HepG2 (cell line): ENCODE data around the gene PACS1. TPM values are rescaled to one million over a fixed set of nuclear protein-coding genes. Genes with fewer than 3 reads are reported as not detected.

Source experiments
- ARID2 ChIP-seq: sonication (generic); formaldehyde crosslinking; IDR thresholded peaks from 2 replicates; pipeline ENCODE4 v1.8.1; 2022; ENCODE audit warnings: mild to moderate bottlenecking, missing genetic modification reagents, borderline replicate concordance
- DNMT3B ChIP-seq: conservative IDR thresholded peaks from 2 replicates; pipeline ENCODE4 v1.6.1; 2016; ENCODE audit warnings: missing biosample characterization, control low read depth
- FOXK1 ChIP-seq: sonication (generic); formaldehyde crosslinking; IDR thresholded peaks from 2 replicates; pipeline ENCODE4 v1.4.0; 2020; ENCODE audit warnings: low read depth, missing genetic modification reagents, borderline replicate concordance
- FOXO1 ChIP-seq: sonication (generic); formaldehyde crosslinking; IDR thresholded peaks from 2 replicates; pipeline ENCODE4 v1.4.0; 2020; ENCODE audit warnings: missing genetic modification reagents
- FOXP1 ChIP-seq, 2 experiments: fragments of 450-650 bp in 1 of 2; IDR thresholded peaks; 2 replicates each; pipeline ENCODE4 v1.6.1; 2017 to 2018; ENCODE audit warnings: antibody characterized with exemption in 1 of 2
- IRX3 ChIP-seq: sonication (generic); formaldehyde crosslinking; IDR thresholded peaks from 2 replicates; pipeline ENCODE4 v1.8.1; 2023; ENCODE audit warnings: mild to moderate bottlenecking, low read depth, missing genetic modification reagents, borderline replicate concordance
- MAZ ChIP-seq, 2 experiments: sonication (generic) in 1 of 2; formaldehyde crosslinking in 1 of 2; IDR thresholded peaks; 2 replicates each; pipeline versions ENCODE4 v1.5.0 to v1.6.1; 2012 to 2020; ENCODE audit warnings: low read depth in 2 of 2, mild to moderate bottlenecking in 2 of 2, borderline replicate concordance in 1 of 2, improper control_type of control experiment in 1 of 2, low read length in 1 of 2, missing genetic modification reagents in 1 of 2, moderate library complexity in 1 of 2
- MTA1 ChIP-seq: sonication (generic); formaldehyde crosslinking; IDR thresholded peaks from 2 replicates; pipeline ENCODE4 v1.4.0; 2020; ENCODE audit warnings: missing genetic modification reagents, mild to moderate bottlenecking, borderline replicate concordance
- MXI1 ChIP-seq: IDR thresholded peaks from 3 replicates; pipeline ENCODE4 v1.6.1; 2012; ENCODE audit warnings: low read depth, low read length, inconsistent platforms, borderline replicate concordance
- PITX1 ChIP-seq: sonication (generic); formaldehyde crosslinking; IDR thresholded peaks from 2 replicates; pipeline ENCODE4 v1.5.1; 2020; ENCODE audit warnings: mild to moderate bottlenecking, missing genetic modification reagents
- SRF ChIP-seq: IDR thresholded peaks from 2 replicates; pipeline ENCODE4 v1.6.1; 2011; ENCODE audit warnings: mild to moderate bottlenecking, low read depth, low read length, moderate library complexity
- XBP1 ChIP-seq: sonication (generic); formaldehyde crosslinking; IDR thresholded peaks from 2 replicates; pipeline ENCODE4 v1.5.0; 2020; ENCODE audit warnings: missing genetic modification reagents
- YEATS2 ChIP-seq: sonication (generic); formaldehyde crosslinking; IDR thresholded peaks from 2 replicates; pipeline ENCODE4 v1.4.0; 2020; ENCODE audit warnings: missing genetic modification reagents, borderline replicate concordance
- ZNF12 ChIP-seq: sonication (generic); formaldehyde crosslinking; IDR thresholded peaks from 2 replicates; pipeline ENCODE4 v1.5.0; 2020; ENCODE audit warnings: missing genetic modification reagents
- ZNF224 ChIP-seq: sonication (generic); formaldehyde crosslinking; IDR thresholded peaks from 2 replicates; pipeline ENCODE4 v1.5.0; 2020; ENCODE audit warnings: mild to moderate bottlenecking, missing genetic modification reagents
- ZNF30 ChIP-seq: sonication (generic); formaldehyde crosslinking; IDR thresholded peaks from 2 replicates; pipeline ENCODE4 v1.5.0; 2020; ENCODE audit warnings: mild to moderate bottlenecking, missing genetic modification reagents
- ZNF629 ChIP-seq: sonication (generic); formaldehyde crosslinking; conservative IDR thresholded peaks from 2 replicates; pipeline ENCODE4 v1.5.0; 2020; ENCODE audit warnings: missing genetic modification reagents
- ZNF766 ChIP-seq: sonication (generic); formaldehyde crosslinking; IDR thresholded peaks from 2 replicates; pipeline ENCODE4 v1.5.0; 2020; ENCODE audit warnings: missing genetic modification reagents, borderline replicate concordance
- polyA plus RNA-seq, 8 experiments: library from polyadenylated mRNA; depleted of rRNA in 3 of 8; stranded (reverse) in 7 of 8; unstranded in 1 of 8; fragments of >200 nt; fragmentation: Illumina TruSeq in 4 of 8; extraction: Trizol in 4 of 8; gene quantifications; 2 replicates each; pipeline versions ENCODE4 v1.2.1 to v1.2.3, GENCODE V29; 2011 to 2016; ENCODE audit warnings: low read depth in 4 of 8, missing spikeins in 1 of 8, mixed read lengths in 1 of 8; ENCODE audit not compliant: insufficient read depth in 1 of 8
- total RNA-seq, 5 experiments: library from RNA; depleted of rRNA; stranded (reverse); fragments of >200 nt; fragmentation: Illumina TruSeq; extraction: Trizol; gene quantifications; 2 replicates each; pipeline ENCODE4 v1.2.3, GENCODE V29; 2016; ENCODE audit warnings: low read depth in 1 of 5
- TF ChIP-seq, protein P1 (sequence below): sonication (generic); formaldehyde crosslinking; IDR thresholded peaks from 2 replicates; pipeline ENCODE4 v1.4.0; 2020; ENCODE audit warnings: missing genetic modification reagents
- TF ChIP-seq, protein P2 (sequence below): sonication (generic); formaldehyde crosslinking; IDR thresholded peaks from 2 replicates; pipeline ENCODE4 v1.4.0; 2020; ENCODE audit warnings: missing genetic modification reagents
- TF ChIP-seq, protein P3 (sequence below): sonication (generic); formaldehyde crosslinking; IDR thresholded peaks from 2 replicates; pipeline ENCODE4 v1.4.0; 2020; ENCODE audit warnings: missing genetic modification reagents

Gene PACS1
- total and polyA plus RNA-seq, 2 of the 13 experiments (the other 11 are each of a cell fraction or from before 2014, with no cell fraction given), result 7.6 to 8.6 TPM

DNA sequence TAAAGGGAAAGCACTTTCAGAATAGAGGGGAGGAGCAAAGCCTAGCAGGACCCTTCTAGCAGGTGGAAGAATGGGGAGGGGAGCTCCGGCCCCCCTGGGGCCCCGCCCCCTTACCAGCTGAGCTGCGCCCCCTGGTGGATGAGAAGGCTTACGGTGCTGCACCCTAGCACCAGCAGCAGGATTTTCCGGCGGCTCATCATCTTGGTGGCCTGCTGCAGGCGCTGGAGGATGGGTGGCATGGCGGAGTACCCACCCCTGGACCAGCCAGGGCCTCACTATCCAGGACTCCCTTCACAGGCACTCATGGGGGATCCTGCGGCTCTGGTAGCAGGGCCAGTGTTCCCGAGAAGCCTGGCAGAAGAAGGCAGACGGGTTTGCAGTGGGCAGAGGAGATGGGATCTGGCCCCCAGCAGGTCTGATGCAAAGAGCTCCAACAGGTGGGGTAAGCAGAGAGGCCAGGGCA is 24.9 kb upstream of the PACS1 start (continued):
- TF ChIP-seq, protein P1, sequence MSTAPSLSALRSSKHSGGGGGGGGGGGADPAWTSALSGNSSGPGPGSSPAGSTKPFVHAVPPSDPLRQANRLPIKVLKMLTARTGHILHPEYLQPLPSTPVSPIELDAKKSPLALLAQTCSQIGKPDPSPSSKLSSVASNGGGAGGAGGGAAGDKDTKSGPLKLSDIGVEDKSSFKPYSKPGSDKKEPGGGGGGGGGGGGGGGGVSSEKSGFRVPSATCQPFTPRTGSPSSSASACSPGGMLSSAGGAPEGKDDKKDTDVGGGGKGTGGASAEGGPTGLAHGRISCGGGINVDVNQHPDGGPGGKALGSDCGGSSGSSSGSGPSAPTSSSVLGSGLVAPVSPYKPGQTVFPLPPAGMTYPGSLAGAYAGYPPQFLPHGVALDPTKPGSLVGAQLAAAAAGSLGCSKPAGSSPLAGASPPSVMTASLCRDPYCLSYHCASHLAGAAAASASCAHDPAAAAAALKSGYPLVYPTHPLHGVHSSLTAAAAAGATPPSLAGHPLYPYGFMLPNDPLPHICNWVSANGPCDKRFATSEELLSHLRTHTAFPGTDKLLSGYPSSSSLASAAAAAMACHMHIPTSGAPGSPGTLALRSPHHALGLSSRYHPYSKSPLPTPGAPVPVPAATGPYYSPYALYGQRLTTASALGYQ (CRISPR knock-in tag), result no peak
- no peak for TF ChIP-seq XBP1 (CRISPR knock-in tag)
- no peak for TF ChIP-seq ZNF629 (CRISPR knock-in tag)
- no peak for TF ChIP-seq PITX1 (CRISPR knock-in tag)
- no peak for TF ChIP-seq YEATS2 (CRISPR knock-in tag)
- TF ChIP-seq ZNF30 (CRISPR knock-in tag), result no peak
- TF ChIP-seq, protein P2, sequence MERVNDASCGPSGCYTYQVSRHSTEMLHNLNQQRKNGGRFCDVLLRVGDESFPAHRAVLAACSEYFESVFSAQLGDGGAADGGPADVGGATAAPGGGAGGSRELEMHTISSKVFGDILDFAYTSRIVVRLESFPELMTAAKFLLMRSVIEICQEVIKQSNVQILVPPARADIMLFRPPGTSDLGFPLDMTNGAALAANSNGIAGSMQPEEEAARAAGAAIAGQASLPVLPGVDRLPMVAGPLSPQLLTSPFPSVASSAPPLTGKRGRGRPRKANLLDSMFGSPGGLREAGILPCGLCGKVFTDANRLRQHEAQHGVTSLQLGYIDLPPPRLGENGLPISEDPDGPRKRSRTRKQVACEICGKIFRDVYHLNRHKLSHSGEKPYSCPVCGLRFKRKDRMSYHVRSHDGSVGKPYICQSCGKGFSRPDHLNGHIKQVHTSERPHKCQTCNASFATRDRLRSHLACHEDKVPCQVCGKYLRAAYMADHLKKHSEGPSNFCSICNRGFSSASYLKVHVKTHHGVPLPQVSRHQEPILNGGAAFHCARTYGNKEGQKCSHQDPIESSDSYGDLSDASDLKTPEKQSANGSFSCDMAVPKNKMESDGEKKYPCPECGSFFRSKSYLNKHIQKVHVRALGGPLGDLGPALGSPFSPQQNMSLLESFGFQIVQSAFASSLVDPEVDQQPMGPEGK (CRISPR knock-in tag), result peak; percentile 93
- no peak for TF ChIP-seq ZNF224
- TF ChIP-seq MTA1 (CRISPR knock-in tag), result 0 out of 2 replicates have a peak, but pooled peaks have one; percentile 25
- no peak for TF ChIP-seq IRX3
- TF ChIP-seq FOXP1 (IDR thresholded peaks at IDR 0.05), result no peak
- no peak for TF ChIP-seq FOXP1 (CRISPR knock-in tag; IDR thresholded peaks at IDR 0.05)
- peak; percentile 38; the same call in 1 of the 2 replicates for TF ChIP-seq FOXK1 (CRISPR knock-in tag)
- TF ChIP-seq ARID2, result no peak
- no peak for TF ChIP-seq ZNF766 (CRISPR knock-in tag)
- TF ChIP-seq ZNF12 (CRISPR knock-in tag), result no peak
- TF ChIP-seq, protein P3, sequence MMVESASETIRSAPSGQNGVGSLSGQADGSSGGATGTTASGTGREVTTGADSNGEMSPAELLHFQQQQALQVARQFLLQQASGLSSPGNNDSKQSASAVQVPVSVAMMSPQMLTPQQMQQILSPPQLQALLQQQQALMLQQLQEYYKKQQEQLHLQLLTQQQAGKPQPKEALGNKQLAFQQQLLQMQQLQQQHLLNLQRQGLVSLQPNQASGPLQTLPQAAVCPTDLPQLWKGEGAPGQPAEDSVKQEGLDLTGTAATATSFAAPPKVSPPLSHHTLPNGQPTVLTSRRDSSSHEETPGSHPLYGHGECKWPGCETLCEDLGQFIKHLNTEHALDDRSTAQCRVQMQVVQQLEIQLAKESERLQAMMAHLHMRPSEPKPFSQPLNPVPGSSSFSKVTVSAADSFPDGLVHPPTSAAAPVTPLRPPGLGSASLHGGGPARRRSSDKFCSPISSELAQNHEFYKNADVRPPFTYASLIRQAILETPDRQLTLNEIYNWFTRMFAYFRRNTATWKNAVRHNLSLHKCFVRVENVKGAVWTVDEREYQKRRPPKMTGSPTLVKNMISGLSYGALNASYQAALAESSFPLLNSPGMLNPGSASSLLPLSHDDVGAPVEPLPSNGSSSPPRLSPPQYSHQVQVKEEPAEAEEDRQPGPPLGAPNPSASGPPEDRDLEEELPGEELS (CRISPR knock-in tag), result no peak
- TF ChIP-seq FOXO1, result no peak
- peak; percentile 85; the same call in 1 of the 2 replicates for TF ChIP-seq MAZ (IDR thresholded peaks at IDR 0.05; ENCODE audit: borderline replicate concordance, low read depth, low read length)
- TF ChIP-seq MAZ (CRISPR knock-in tag; IDR thresholded peaks at IDR 0.05; ENCODE audit: low read depth), result peak; percentile 60; the same call in 1 of the 2 replicates
- no peak for TF ChIP-seq DNMT3B
- no peak for TF ChIP-seq SRF
- TF ChIP-seq MXI1, result peak; percentile 50; the same call in 1 of the 3 replicates
